Ascending aorta (tissue), 2 donors: ENCODE results near the gene NPAS3. TPM values are rescaled to one million over a fixed set of nuclear protein-coding genes. Genes with fewer than 3 reads are reported as not detected.

Source experiments
- DNase-seq, 2 donors: peaks; one replicate each; pipeline ENCODE4 v3.0.0-alpha.2; 2019; ENCODE audit warnings: low spot score in 2 of 2
- H3K27ac ChIP-seq, 2 donors: fragments of 200-600 bp; sonication (generic); one replicate each; pipeline ENCODE4 v1.5.1; 2016 to 2017; ENCODE audit warnings: mild to moderate bottlenecking in 1 of 2
- H3K27me3 ChIP-seq: fragments of 200-600 bp; sonication (generic); one replicate; pipeline ENCODE4 v1.5.1; 2017
- H3K36me3 ChIP-seq, 2 donors: fragments of 200-600 bp; sonication (generic); one replicate each; pipeline ENCODE4 v1.5.1; 2016
- H3K4me1 ChIP-seq, 2 donors: fragments of 200-600 bp; sonication (generic); one replicate each; pipeline ENCODE4 v1.5.1; 2016 to 2017; ENCODE audit warnings: mild to moderate bottlenecking in 1 of 2
- H3K4me3 ChIP-seq, 2 donors: fragments of 200-600 bp; sonication (generic); one replicate each; pipeline ENCODE4 v1.5.1; 2016 to 2017; ENCODE audit warnings: mild to moderate bottlenecking in 1 of 2
- H3K9me3 ChIP-seq, 2 donors: fragments of 200-600 bp; sonication (generic); one replicate each; pipeline ENCODE4 v1.5.1; 2016
- intact Hi-C: fragments of 100-400 bp; cut with DNase I; formaldehyde crosslinking; loops from one replicate; pipeline ENCODE4 v1.15.1; 2023
- total RNA-seq: library from RNA; depleted of rRNA; stranded (reverse); fragments of >200 nt; gene quantifications from one replicate; pipeline ENCODE4 v1.1.0, GENCODE V29; 2016
- TF ChIP-seq, protein P1 (sequence below), 3 experiments: fragments of 200-600 bp in 2 of 3; fragments of 450-650 bp in 1 of 3; sonication (generic) in 2 of 3; IDR thresholded peaks; one replicate each; pipeline ENCODE4 v1.5.1; 2016 to 2019; ENCODE audit warnings: antibody characterized with exemption in 3 of 3, mild to moderate bottlenecking in 1 of 3, moderate library complexity in 1 of 3

NPAS3 gene
- total RNA-seq, 1 donor from 2014 or later: not detected

DNA sequence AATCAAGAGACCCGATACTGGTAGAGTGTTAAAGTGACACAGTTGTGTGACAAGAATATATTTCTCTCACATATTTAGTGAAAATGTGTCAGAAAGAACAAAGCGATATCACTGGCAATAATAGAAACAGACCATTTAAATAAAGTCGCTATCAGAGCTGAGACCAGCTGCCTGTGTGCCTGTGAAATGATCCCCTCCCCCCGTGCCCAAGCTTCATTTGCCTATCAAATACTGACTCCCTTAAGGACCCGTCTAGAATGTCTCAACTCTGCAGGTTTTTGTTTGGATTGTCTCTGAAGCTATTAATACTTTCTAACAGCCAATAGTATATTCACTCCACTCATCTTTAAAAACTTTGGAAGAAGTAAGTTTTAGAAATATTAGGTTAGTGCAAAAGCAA lies 913.3 kb downstream of the NPAS3 start:
- no peaks in the 10 kb centered on the region for H3K27me3 ChIP-seq
- no peaks in the 10 kb centered on the region for H3K4me1 ChIP-seq
- TF ChIP-seq, protein P1, sequence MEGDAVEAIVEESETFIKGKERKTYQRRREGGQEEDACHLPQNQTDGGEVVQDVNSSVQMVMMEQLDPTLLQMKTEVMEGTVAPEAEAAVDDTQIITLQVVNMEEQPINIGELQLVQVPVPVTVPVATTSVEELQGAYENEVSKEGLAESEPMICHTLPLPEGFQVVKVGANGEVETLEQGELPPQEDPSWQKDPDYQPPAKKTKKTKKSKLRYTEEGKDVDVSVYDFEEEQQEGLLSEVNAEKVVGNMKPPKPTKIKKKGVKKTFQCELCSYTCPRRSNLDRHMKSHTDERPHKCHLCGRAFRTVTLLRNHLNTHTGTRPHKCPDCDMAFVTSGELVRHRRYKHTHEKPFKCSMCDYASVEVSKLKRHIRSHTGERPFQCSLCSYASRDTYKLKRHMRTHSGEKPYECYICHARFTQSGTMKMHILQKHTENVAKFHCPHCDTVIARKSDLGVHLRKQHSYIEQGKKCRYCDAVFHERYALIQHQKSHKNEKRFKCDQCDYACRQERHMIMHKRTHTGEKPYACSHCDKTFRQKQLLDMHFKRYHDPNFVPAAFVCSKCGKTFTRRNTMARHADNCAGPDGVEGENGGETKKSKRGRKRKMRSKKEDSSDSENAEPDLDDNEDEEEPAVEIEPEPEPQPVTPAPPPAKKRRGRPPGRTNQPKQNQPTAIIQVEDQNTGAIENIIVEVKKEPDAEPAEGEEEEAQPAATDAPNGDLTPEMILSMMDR (IDR thresholded peaks at IDR 0.05): no peak
- H3K9me3 ChIP-seq: no peaks in the 10 kb centered on the region
- intact Hi-C loops: no loop called here
- no peak for DNase-seq
- H3K4me3 ChIP-seq: no peak overlapping the region
- no peak overlapping the region for H3K27ac ChIP-seq
- no peaks in the 10 kb centered on the region for H3K36me3 ChIP-seq
